ENCODE results near the gene PARL.

The PARL gene

GRCh38 chr3:183845608-183846288 lies 38.9 kb downstream of the PARL start:
- DNase-seq = no peak

GRCh38 chr3:183845090-183845489 lies 39.6 kb downstream of the PARL start:
- no peak for DNase-seq

GRCh38 chr3:183844606-183845005 lies 40.1 kb downstream of the PARL start:
- DNase-seq = no peak

- DNase-seq = no peak
Observed at GRCh38 chr3:183839751-183840150, 44.9 kb downstream of the PARL start.

- DNase-seq = no peak
Observed at GRCh38 chr3:183837894-183838293, 46.8 kb downstream of the PARL start.

- DNase-seq = no peak
Observed at GRCh38 chr3:183837390-183837789, 47.3 kb downstream of the PARL start.

- DNase-seq = no peak
Observed at GRCh38 chr3:183833516-183833915, 51.2 kb downstream of the PARL start.

GRCh38 chr3:183830187-183830586 lies 54.5 kb downstream of the PARL start:
- no peak for DNase-seq

GRCh38 chr3:183829466-183829865 lies 55.2 kb downstream of the PARL start:
- no peak for DNase-seq

- no peak for DNase-seq
Observed at GRCh38 chr3:183828538-183828870, 56.2 kb downstream of the PARL start.

GRCh38 chr3:183827809-183828537 lies 56.7 kb downstream of the PARL start:
- no peak for DNase-seq

- peak; percentile 47 for DNase-seq
Observed at GRCh38 chr3:183826448-183827250, 58.0 kb downstream of the PARL start.

GRCh38 chr3:183825456-183826161 lies 59.1 kb downstream of the PARL start, which contains the start of gene MAP6D1:
Gene MAP6D1 (minus strand): TSS chr3:183825577. CDS start chr3:183825547, 30 bp downstream.
- peak; percentile 58 for DNase-seq

- no peak for DNase-seq
Observed at GRCh38 chr3:183824761-183825455, 59.8 kb downstream of the PARL start.

- no peak for DNase-seq
Observed at GRCh38 chr3:183823963-183824362, 60.7 kb downstream of the PARL start.

GRCh38 chr3:183822631-183823030 lies 62.0 kb downstream of the PARL start:
- DNase-seq = no peak

- DNase-seq = no peak
Observed at GRCh38 chr3:183819831-183820230, 64.8 kb downstream of the PARL start.

GRCh38 chr3:183818706-183819624 lies 65.7 kb downstream of the PARL start:
- no peak for DNase-seq

GRCh38 chr3:183818041-183818620 lies 66.5 kb downstream of the PARL start:
- DNase-seq = no peak

GRCh38 chr3:183817639-183818038 lies 67.0 kb downstream of the PARL start:
- no peak for DNase-seq

Data from NCI-H774 (cell line).